GM18526 (cell line): ENCODE results near the gene EPHA7.

Experiments
- POLR2A ChIP-seq: IDR thresholded peaks from 3 replicates; pipeline ENCODE4 v1.6.1; 2011; ENCODE audit not compliant: insufficient read length; ENCODE audit errors: extremely low read depth

The EPHA7 gene

DNA sequence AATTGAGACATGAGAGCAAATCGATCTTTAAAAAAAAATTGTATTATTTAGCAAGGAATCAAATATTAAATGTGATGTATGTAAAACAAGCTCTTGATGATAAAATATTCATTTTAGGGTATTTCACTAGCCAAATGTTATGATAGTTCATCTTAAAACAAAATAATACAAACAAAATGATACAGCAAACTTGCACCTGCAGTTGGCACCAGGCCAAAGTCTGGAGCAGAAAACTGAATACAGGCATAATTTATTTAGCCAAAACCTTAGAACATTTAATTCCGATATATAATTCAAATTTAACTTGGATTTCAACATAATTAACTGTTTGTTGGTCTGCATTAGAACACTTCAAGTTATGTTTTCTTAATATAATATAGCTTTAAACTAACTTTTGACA, 60.9 kb downstream of the EPHA7 start:
- TF ChIP-seq POLR2A = no peak

- no peak for TF ChIP-seq POLR2A
Observed at GRCh38 chr6:93352604-93353003, 66.8 kb downstream of the EPHA7 start.

GRCh38 chr6:93351222-93351621, 68.1 kb downstream of the EPHA7 start:
- TF ChIP-seq POLR2A = no peak

DNA sequence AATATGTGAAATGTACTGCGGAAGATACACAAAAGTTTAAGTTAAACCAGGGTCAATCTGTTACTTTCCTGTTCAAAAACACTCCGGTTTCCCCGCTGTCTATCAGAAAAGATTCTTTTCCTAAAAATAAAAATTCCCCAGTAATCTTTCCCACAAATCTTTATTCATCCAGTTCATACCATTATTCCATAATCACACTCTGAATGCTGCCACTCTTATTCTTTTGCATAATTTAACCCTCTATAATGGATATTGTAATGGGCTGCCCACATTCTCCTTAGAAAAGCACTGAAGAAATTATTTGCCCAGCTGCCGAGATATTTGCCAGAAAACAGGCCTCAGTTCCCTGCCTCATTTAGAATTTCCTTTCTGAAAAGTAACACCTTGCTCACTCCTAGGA, 68.6 kb downstream of the EPHA7 start:
- TF ChIP-seq POLR2A = no peak

- no peak for TF ChIP-seq POLR2A
Observed at GRCh38 chr6:93344333-93344835, 75.0 kb downstream of the EPHA7 start.

GRCh38 chr6:93343476-93343875, 75.9 kb downstream of the EPHA7 start:
- no peak for TF ChIP-seq POLR2A

DNA sequence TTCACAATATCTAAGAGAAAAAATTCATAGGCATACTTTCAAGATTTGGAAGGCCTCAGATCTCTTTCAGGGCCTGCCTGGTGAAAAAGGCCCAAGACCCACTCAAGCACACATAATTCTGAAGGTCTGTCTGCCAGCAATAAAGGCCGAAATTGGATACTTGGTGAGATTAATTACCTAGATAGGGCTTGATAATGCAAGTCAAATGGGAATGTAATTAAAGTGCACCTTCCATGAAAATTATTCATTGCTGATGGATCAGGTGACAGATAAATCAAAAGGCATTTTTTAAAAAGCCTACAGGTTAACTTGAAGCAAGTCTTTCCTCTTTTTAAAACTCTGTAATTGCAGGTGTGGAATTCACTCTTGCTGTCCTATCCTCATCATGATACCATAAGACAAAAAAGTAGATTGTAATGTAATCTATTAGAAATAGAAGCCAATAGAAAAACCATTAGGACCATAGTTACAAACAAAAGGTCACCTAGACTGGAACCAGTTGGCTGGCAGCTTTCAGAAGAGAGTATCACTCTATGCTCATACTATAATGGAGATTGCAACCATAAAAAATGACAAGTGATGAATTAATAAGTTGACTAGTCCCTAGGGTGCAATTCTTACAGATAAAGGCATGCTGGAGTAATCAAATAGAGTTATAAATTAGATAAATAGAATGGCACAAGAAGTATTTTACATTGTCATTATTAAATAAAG, 77.3 kb downstream of the EPHA7 start:
- TF ChIP-seq POLR2A = no peak

GRCh38 chr6:93337772-93338394, 81.5 kb downstream of the EPHA7 start:
- no peak for TF ChIP-seq POLR2A

- TF ChIP-seq POLR2A = no peak
Observed at GRCh38 chr6:93337014-93337413, 82.3 kb downstream of the EPHA7 start.

GRCh38 chr6:93329301-93330000, 89.9 kb downstream of the EPHA7 start:
- no peak for TF ChIP-seq POLR2A

GRCh38 chr6:93327857-93328256, 91.5 kb downstream of the EPHA7 start:
- TF ChIP-seq POLR2A = no peak

DNA sequence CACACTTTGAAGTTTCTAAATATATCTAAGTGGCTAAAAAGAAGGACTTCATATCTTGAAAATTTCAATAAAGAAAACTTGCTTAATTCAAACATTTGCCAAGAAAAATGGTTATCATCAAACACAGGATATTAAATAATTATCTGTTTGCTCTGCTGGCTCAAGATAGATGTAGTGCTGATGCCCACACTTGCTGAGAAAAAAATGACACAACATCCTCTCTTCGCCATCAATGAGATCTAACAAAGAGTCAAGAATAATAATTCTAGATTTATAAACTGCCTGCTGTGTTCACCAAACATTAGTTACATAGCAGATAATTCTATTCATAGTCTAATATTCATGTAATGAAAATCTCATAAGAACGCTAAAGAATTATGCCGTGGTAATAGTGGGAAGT, 93.6 kb downstream of the EPHA7 start:
- TF ChIP-seq POLR2A = no peak

DNA sequence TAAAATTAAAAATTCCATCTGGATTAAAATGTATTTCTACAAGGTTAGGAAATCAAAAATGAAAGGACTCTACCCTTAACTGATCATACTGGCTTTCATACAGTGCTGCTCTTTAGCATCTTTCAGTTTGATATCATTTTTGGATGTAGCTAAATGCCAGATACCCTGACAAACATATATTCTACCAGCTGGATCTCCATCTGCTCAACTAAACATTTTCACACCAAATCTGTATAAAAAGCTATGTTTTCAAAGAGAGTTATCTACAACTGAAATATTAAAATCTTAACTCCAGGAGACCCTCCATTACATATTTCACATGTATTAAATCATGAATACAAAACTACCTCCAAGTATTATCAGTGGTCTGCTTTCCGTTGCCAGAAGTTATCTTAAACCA, 95.7 kb downstream of the EPHA7 start:
- no peak for TF ChIP-seq POLR2A

GRCh38 chr6:93322651-93323050, 96.7 kb downstream of the EPHA7 start:
- no peak for TF ChIP-seq POLR2A

DNA sequence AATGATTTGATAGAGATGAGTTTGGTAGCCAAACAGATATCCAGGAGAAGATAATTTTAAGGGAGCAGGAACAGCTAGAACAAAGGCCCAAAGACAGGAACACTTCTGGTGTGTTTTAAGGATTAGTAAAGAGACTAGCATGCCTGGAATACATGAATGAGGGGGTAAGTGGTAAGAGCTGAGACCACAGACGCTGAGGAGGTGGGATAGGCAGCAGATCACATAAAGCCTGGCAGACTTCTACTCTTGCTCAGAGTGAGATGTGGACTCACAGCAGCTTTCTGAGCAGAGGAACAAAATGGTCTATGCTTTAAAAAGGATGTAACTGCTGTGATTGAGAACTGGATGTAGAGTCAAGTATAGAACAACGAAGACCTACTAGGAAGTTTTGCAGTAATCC, 100.1 kb downstream of the EPHA7 start:
- TF ChIP-seq POLR2A = no peak

DNA sequence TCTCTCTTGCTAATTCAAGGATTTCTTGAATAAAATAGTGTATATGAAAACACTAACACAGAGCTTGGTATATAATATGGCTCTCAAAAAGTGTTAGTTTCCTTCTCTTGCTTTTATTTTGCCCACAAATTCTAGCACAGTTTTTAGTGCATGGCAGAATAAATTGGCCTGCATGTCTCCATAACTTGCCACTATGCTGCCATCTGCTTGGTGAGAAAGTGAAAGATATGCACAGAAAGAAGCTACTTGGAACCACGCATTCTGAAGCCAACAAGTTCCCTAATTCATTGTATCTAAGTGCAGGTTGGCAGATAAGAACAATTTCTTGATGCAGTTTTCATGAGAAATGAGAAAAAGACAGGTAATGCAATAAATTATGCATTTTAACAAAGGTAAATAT, 101.2 kb downstream of the EPHA7 start:
- no peak for TF ChIP-seq POLR2A
